H9 (cell line): ENCODE measurements around the gene DUSP5. TPM values are rescaled to one million over a fixed set of nuclear protein-coding genes. Genes with fewer than 3 reads are reported as not detected.

Experiments used
- DNase-seq: peaks from one replicate; pipeline ENCODE4 v3.0.0-alpha.2; 2017
- H2AFZ ChIP-seq: one replicate; pipeline ENCODE4 v1.6.1; 2013; ENCODE audit warnings: mild to moderate bottlenecking, low read length, control low read depth, moderate library complexity
- H2AK5ac ChIP-seq: 2 replicates; pipeline ENCODE4 v1.6.1; 2013; ENCODE audit warnings: low read length, control low read depth, mixed read lengths; ENCODE audit not compliant: insufficient read length
- H2BK120ac ChIP-seq: one replicate; pipeline ENCODE4 v1.6.1; 2013; ENCODE audit warnings: low read depth, mild to moderate bottlenecking, low read length, control low read depth, inconsistent platforms; ENCODE audit not compliant: poor library complexity, severe bottlenecking
- H2BK12ac ChIP-seq: 2 replicates; pipeline ENCODE4 v1.6.1; 2013; ENCODE audit warnings: low read length, control low read depth, mixed read lengths, low read depth; ENCODE audit not compliant: insufficient read length
- H2BK15ac ChIP-seq: 2 replicates; pipeline ENCODE4 v1.6.1; 2013; ENCODE audit warnings: low read depth, low read length, control low read depth
- H2BK20ac ChIP-seq: one replicate; pipeline ENCODE4 v1.6.1; 2013; ENCODE audit warnings: low read depth, mild to moderate bottlenecking, low read length, control low read depth, inconsistent platforms; ENCODE audit not compliant: poor library complexity, severe bottlenecking
- H2BK5ac ChIP-seq: 2 replicates; pipeline ENCODE4 v1.6.1; 2013; ENCODE audit warnings: low read length, control low read depth, mixed read lengths; ENCODE audit not compliant: insufficient read length
- H3K14ac ChIP-seq: 2 replicates; pipeline ENCODE4 v1.6.1; 2013; ENCODE audit warnings: low read length, control low read depth; ENCODE audit not compliant: insufficient read depth
- H3K18ac ChIP-seq: 2 replicates; pipeline ENCODE4 v1.6.1; 2013; ENCODE audit warnings: low read depth, mild to moderate bottlenecking, mixed read lengths, low read length, control low read depth; ENCODE audit not compliant: insufficient read length
- H3K23ac ChIP-seq: 2 replicates; pipeline ENCODE4 v1.6.1; 2013; ENCODE audit warnings: low read length, control low read depth, mixed read lengths, low read depth; ENCODE audit not compliant: insufficient read length
- H3K23me2 ChIP-seq: 2 replicates; pipeline ENCODE4 v1.6.1; 2013; ENCODE audit warnings: low read depth, mild to moderate bottlenecking, mixed read lengths, low read length, control low read depth; ENCODE audit not compliant: insufficient read length, poor library complexity, severe bottlenecking
- H3K27ac ChIP-seq: 2 replicates; pipeline ENCODE4 v1.5.1; 2013; ENCODE audit warnings: low read length, control low read depth, mixed read lengths, low read depth; ENCODE audit not compliant: insufficient read length
- H3K27me3 ChIP-seq: 2 replicates; pipeline ENCODE4 v1.6.1; 2013; ENCODE audit warnings: low read length, control low read depth, inconsistent platforms; ENCODE audit not compliant: insufficient read depth
- H3K4ac ChIP-seq: 2 replicates; pipeline ENCODE4 v1.6.1; 2013; ENCODE audit warnings: low read depth, mild to moderate bottlenecking, control low read depth, inconsistent platforms, low read length, moderate library complexity
- H3K4me1 ChIP-seq: 2 replicates; pipeline ENCODE4 v1.6.1; 2013; ENCODE audit warnings: low read length, control low read depth, inconsistent platforms; ENCODE audit not compliant: insufficient read depth
- H3K4me2 ChIP-seq: 2 replicates; pipeline ENCODE4 v1.6.1; 2013; ENCODE audit warnings: low read length, control low read depth, mixed read lengths; ENCODE audit not compliant: insufficient read length, insufficient read depth
- H3K56ac ChIP-seq: 2 replicates; pipeline ENCODE4 v1.6.1; 2013; ENCODE audit warnings: low read depth, mild to moderate bottlenecking, mixed read lengths, low read length, control low read depth; ENCODE audit not compliant: insufficient read length
- H3K79me1 ChIP-seq: 2 replicates; pipeline ENCODE4 v1.6.1; 2013; ENCODE audit warnings: low read depth, mild to moderate bottlenecking, moderate library complexity, low read length, control low read depth, inconsistent platforms; ENCODE audit not compliant: insufficient read depth, poor library complexity, severe bottlenecking
- H3K79me2 ChIP-seq: 2 replicates; pipeline ENCODE4 v1.6.1; 2013; ENCODE audit warnings: low read length, control low read depth, inconsistent platforms; ENCODE audit not compliant: insufficient read depth
- H3K9ac ChIP-seq: 2 replicates; pipeline ENCODE4 v1.6.1; 2013; ENCODE audit warnings: low read length, control low read depth, mixed read lengths; ENCODE audit not compliant: insufficient read length; ENCODE audit errors: extremely low read depth
- H3K9me3 ChIP-seq: one replicate; pipeline ENCODE4 v1.6.1; 2013; ENCODE audit warnings: low read depth, low read length, inconsistent platforms; ENCODE audit not compliant: control insufficient read depth
- H3T11ph ChIP-seq: one replicate; pipeline ENCODE4 v1.6.1; 2013; ENCODE audit warnings: mild to moderate bottlenecking, low read length, control low read depth, inconsistent platforms
- H4K20me1 ChIP-seq: one replicate; pipeline ENCODE4 v1.6.1; 2013; ENCODE audit not compliant: control insufficient read depth, insufficient read length, insufficient read depth
- H4K5ac ChIP-seq: 2 replicates; pipeline ENCODE4 v1.6.1; 2013; ENCODE audit warnings: low read depth, mild to moderate bottlenecking, mixed read lengths, low read length, control low read depth; ENCODE audit not compliant: insufficient read length
- H4K8ac ChIP-seq: replicated peaks from 2 replicates; pipeline ENCODE4 v1.6.1; 2013; ENCODE audit warnings: low read length, control low read depth, mixed read lengths, low read depth; ENCODE audit not compliant: insufficient read length
- H4K91ac ChIP-seq: 2 replicates; pipeline ENCODE4 v1.6.1; 2013; ENCODE audit warnings: low read depth, mild to moderate bottlenecking, moderate library complexity, mixed read lengths, low read length, control low read depth; ENCODE audit not compliant: insufficient read length
- H3K27ac Mint-ChIP-seq, 3 experiments: 2 replicates in 2 of 3; 3 replicates in 1 of 3; pipeline ENCODE4 v1.8.0; 2020 to 2021; ENCODE audit warnings: mixed read lengths in 3 of 3, mild to moderate bottlenecking in 1 of 3, moderate library complexity in 1 of 3
- H3K27me3 Mint-ChIP-seq: 2 replicates; pipeline ENCODE4 v1.8.0; 2021; ENCODE audit warnings: low read depth, mild to moderate bottlenecking, moderate library complexity, mixed read lengths
- H3K36me3 Mint-ChIP-seq, 3 experiments: 2 replicates in 2 of 3; 3 replicates in 1 of 3; pipeline ENCODE4 v1.8.0; 2020 to 2021; ENCODE audit warnings: low read depth in 3 of 3, mixed read lengths in 3 of 3; ENCODE audit not compliant: insufficient read depth in 1 of 3
- H3K4me1 Mint-ChIP-seq, 2 experiments: 2 replicates each; pipeline ENCODE4 v1.8.0; 2020; ENCODE audit warnings: mixed read lengths in 2 of 2
- H3K4me3 Mint-ChIP-seq, 2 experiments: 2 replicates in 1 of 2; 3 replicates in 1 of 2; pipeline ENCODE4 v1.8.0; 2020 to 2021; ENCODE audit warnings: mild to moderate bottlenecking in 2 of 2, mixed read lengths in 2 of 2, moderate library complexity in 1 of 2
- H3K9me3 Mint-ChIP-seq, 2 experiments: 2 replicates in 1 of 2; 3 replicates in 1 of 2; pipeline ENCODE4 v1.8.0; 2020; ENCODE audit warnings: mild to moderate bottlenecking in 2 of 2, mixed read lengths in 2 of 2, moderate library complexity in 1 of 2
- CTCF ChIP-seq: fragments of 200-600 bp; sonication (generic); conservative IDR thresholded peaks from 3 replicates; pipeline ENCODE4 v1.8.0; 2021; ENCODE audit warnings: antibody characterized with exemption, mild to moderate bottlenecking
- WGBS: extraction: QIAGEN DNeasy Blood & Tissue Kit; methylation state at CpG from one replicate; pipeline ENCODE4 v1.1.7; 2013; ENCODE audit warnings: missing lambda C conversion rate, low lambda C conversion rate, mixed read lengths; ENCODE audit not compliant: insufficient read length; ENCODE audit errors: extremely low coverage; 5-methylcytosine and 5-hydroxymethylcytosine counted together
- total RNA-seq: library from RNA; stranded (reverse); gene quantifications from 2 replicates; pipeline ENCODE4 v1.2.1, GENCODE V29; 2021

Gene DUSP5
- total RNA-seq, 1 experiment from 2014 or later, result 29.3 TPM

DNA sequence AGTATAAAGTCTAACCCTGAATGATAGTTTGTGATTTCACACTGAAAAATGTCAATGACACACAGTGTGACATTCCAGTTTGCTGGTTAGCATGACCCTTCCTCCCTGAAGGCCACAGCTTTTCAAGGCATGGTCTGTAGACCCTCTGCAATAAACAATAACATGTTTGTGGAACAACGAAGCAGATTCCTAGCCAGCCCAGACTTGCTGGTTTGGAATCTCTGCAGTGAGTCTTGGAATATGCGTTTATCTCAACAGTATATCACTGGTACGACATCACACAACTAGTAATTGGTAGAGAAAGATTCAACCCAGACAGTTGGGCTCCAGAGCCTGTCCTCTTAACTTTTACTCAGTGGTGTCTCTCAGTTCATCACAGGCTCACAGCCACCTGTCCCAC lies 23.7 kb upstream of the DUSP5 start:
- H3K4me3 Mint-ChIP-seq, result no peak overlapping the region
- no peak overlapping the region for H4K91ac ChIP-seq

More for the DNA sequence above, 23.7 kb upstream of the DUSP5 start:
- H3K23me2 ChIP-seq, result no peaks in the 10 kb centered on the region
- H4K20me1 ChIP-seq, result no peaks in the 10 kb centered on the region
- H4K8ac ChIP-seq, result no peak overlapping the region
- H3K9me3 Mint-ChIP-seq, result peaks cover 5% of the 10 kb centered on the region in 2 experiments
- no CpG with 5 or more reads among the region's 3 CpGs for WGBS
- DNase-seq, result no peak
- H2BK12ac ChIP-seq, result no peak overlapping the region
- H2BK15ac ChIP-seq, result no peak overlapping the region
- H3K14ac ChIP-seq, result no peak overlapping the region
- H3K9me3 ChIP-seq, result no peaks in the 10 kb centered on the region
- no peaks in the 10 kb centered on the region for H3K4me1 ChIP-seq
- no peak overlapping the region for H2AK5ac ChIP-seq
- H3K23ac ChIP-seq, result no peak overlapping the region
- H3K27ac Mint-ChIP-seq, result no peak overlapping the region
- H3K56ac ChIP-seq, result no peak overlapping the region
- H2BK5ac ChIP-seq, result no peak overlapping the region
- no peak overlapping the region for H2BK20ac ChIP-seq
- peaks cover 4% of the 10 kb centered on the region for H3K27me3 Mint-ChIP-seq
- peaks cover 17 to 18% of the 10 kb centered on the region in 2 experiments for H3K4me1 Mint-ChIP-seq
- no peak overlapping the region for H4K5ac ChIP-seq
- no peaks in the 10 kb centered on the region for H3K27me3 ChIP-seq
- peaks cover 2 to 6% (median 4%) of the 10 kb centered on the region in 3 experiments; a peak in 3 of 7 replicates for H3K36me3 Mint-ChIP-seq
- no peak overlapping the region for H2AFZ ChIP-seq
- H3K79me1 ChIP-seq, result no peaks in the 10 kb centered on the region
- H3K4me2 ChIP-seq, result no peak overlapping the region
- no peak overlapping the region for H3T11ph ChIP-seq
- TF ChIP-seq CTCF, result no peak
- H3K9ac ChIP-seq, result no peak overlapping the region
- no peak overlapping the region for H3K18ac ChIP-seq
- H2BK120ac ChIP-seq, result no peak overlapping the region
- no peak overlapping the region for H3K4ac ChIP-seq
- no peak overlapping the region for H3K27ac ChIP-seq
- H3K79me2 ChIP-seq, result no peaks in the 10 kb centered on the region
